ENCODE results near the gene CDKL2. TPM values are rescaled to one million over a fixed set of nuclear protein-coding genes. Genes with fewer than 3 reads are reported as not detected.

The CDKL2 gene
- total and polyA plus RNA-seq, 2 donors (not counting 1 experiment from before 2014, with no cell fraction given) = 0.40 to 2.3 TPM

DNA sequence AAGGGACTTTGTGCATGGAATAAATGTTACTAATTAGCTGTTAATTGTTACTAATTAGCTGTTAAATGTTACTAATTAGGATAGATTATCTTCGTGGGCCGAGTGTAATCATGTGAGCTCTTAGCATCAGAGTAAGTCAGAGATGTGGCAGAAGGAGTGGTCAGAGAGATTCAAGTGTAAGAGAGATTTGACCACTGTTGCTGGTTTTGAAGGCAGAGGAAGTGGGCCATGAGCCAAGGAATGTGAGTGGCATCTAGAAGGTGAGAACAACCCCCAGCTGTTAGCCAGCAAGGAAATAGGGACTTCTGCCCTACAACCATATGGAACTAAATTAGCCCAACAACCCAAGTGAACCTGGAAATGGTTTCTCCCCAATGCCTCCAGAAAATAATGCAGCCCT is 46.3 kb downstream of the CDKL2 start:
- Histone ChIP-seq H3K4me1 (ENCODE audit: control insufficient read depth, extremely low read depth, insufficient read depth, low read length) (no peaks in the 10 kb centered on the region), H2AFZ (ENCODE audit: low read length) (no peak overlapping the region), H3K36me3 (ENCODE audit: control insufficient read depth, insufficient read depth, low read length) (no peaks in the 10 kb centered on the region), H3K9ac (ENCODE audit: insufficient read depth, low read length) (no peak overlapping the region), H3K27ac (ENCODE audit: insufficient read depth, low read length) (no peak overlapping the region), H3K4me3 (replicated peaks in 1 of 4; ENCODE audit: control extremely low read depth in 1 of 4, insufficient read depth in 1 of 4, low read depth in 3 of 4, low read length in 4 of 4) (no peak overlapping the region), H3K27me3 (ENCODE audit: control insufficient read depth, insufficient read depth, low read length) (no peaks in the 10 kb centered on the region), H3K79me2 (ENCODE audit: control insufficient read depth, insufficient read depth, low read length) (no peaks in the 10 kb centered on the region), H4K20me1 (ENCODE audit: control insufficient read depth, extremely low read depth, insufficient read depth, low read length) (no peaks in the 10 kb centered on the region), H3K9me3 (ENCODE audit: control insufficient read depth, insufficient read depth, low read depth, low read length) (no peaks in the 10 kb centered on the region), H3K4me2 (ENCODE audit: extremely low read depth, insufficient read depth, low read length) (no peak overlapping the region)
- TF ChIP-seq CTCF (conservative IDR thresholded peaks at IDR 0.05 in 1 of 2, IDR thresholded peaks at IDR 0.05 in 1 of 2; ENCODE audit: low read depth in 1 of 2, low read length in 2 of 2) (no peak), EZH2 (IDR thresholded peaks at IDR 0.05; ENCODE audit: low read length, missing control alignments) (no peak)
- DNase-seq (ENCODE audit: low read depth in 2 of 2) = peak; percentile 7 to 16

DNA sequence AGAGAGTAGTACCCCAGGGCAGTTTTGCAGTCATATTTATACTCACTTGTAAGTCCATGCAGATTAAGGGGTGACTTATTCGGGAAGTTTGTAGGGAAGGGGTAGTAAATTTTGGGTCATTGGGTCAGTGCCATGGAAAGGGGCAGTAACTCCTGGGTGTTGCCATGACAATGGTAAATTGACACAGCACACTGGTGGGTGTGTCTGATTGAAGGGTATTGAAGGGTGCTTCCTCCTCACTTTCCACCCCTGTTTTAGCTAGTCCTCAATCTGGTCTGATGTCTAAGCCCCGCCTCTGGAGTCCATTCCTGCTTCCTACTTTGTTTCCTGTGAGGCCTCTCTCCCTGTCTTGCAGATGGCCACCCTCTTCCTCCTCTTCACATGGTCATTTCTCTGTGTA is 62.6 kb downstream of the CDKL2 start:
- Histone ChIP-seq H3K4me2 (ENCODE audit: extremely low read depth, insufficient read depth, low read length) (no peak overlapping the region), H2AFZ (ENCODE audit: low read length) (no peak overlapping the region), H3K9me3 (ENCODE audit: control insufficient read depth, insufficient read depth, low read depth, low read length) (no peaks in the 10 kb centered on the region), H3K4me3 (replicated peaks in 1 of 4; ENCODE audit: control extremely low read depth in 1 of 4, insufficient read depth in 1 of 4, low read depth in 3 of 4, low read length in 4 of 4) (no peak overlapping the region), H4K20me1 (ENCODE audit: control insufficient read depth, extremely low read depth, insufficient read depth, low read length) (no peaks in the 10 kb centered on the region), H3K36me3 (ENCODE audit: control insufficient read depth, insufficient read depth, low read length) (no peaks in the 10 kb centered on the region), H3K9ac (ENCODE audit: insufficient read depth, low read length) (no peak overlapping the region), H3K4me1 (ENCODE audit: control insufficient read depth, extremely low read depth, insufficient read depth, low read length) (no peaks in the 10 kb centered on the region), H3K27ac (ENCODE audit: insufficient read depth, low read length) (no peak overlapping the region), H3K79me2 (ENCODE audit: control insufficient read depth, insufficient read depth, low read length) (no peaks in the 10 kb centered on the region), H3K27me3 (ENCODE audit: control insufficient read depth, insufficient read depth, low read length) (no peaks in the 10 kb centered on the region)
- TF ChIP-seq EZH2 (IDR thresholded peaks at IDR 0.05; ENCODE audit: low read length, missing control alignments) (no peak), CTCF (conservative IDR thresholded peaks at IDR 0.05 in 1 of 2, IDR thresholded peaks at IDR 0.05 in 1 of 2; ENCODE audit: low read depth in 1 of 2, low read length in 2 of 2) (no peak)
- DNase-seq (ENCODE audit: low read depth in 2 of 2) = no peak

- no peaks in the 10 kb centered on the region for H3K79me2 ChIP-seq (ENCODE audit: control insufficient read depth, insufficient read depth, low read length)
- no peak overlapping the region for H3K4me2 ChIP-seq (ENCODE audit: extremely low read depth, insufficient read depth, low read length)
- H3K27me3 ChIP-seq (ENCODE audit: control insufficient read depth, insufficient read depth, low read length) = no peaks in the 10 kb centered on the region
- no peak for DNase-seq (ENCODE audit: low read depth in 2 of 2)
- H3K4me3 ChIP-seq (replicated peaks in 1 of 4; ENCODE audit: control extremely low read depth in 1 of 4, insufficient read depth in 1 of 4, low read depth in 3 of 4, low read length in 4 of 4) = no peak overlapping the region
- H3K4me1 ChIP-seq (ENCODE audit: control insufficient read depth, extremely low read depth, insufficient read depth, low read length) = no peaks in the 10 kb centered on the region
- no peaks in the 10 kb centered on the region for H3K9me3 ChIP-seq (ENCODE audit: control insufficient read depth, insufficient read depth, low read depth, low read length)
- H3K9ac ChIP-seq (ENCODE audit: insufficient read depth, low read length) = no peak overlapping the region
- no peaks in the 10 kb centered on the region for H3K36me3 ChIP-seq (ENCODE audit: control insufficient read depth, insufficient read depth, low read length)
- H4K20me1 ChIP-seq (ENCODE audit: control insufficient read depth, extremely low read depth, insufficient read depth, low read length) = no peaks in the 10 kb centered on the region
- H2AFZ ChIP-seq (ENCODE audit: low read length) = no peak overlapping the region
- H3K27ac ChIP-seq (ENCODE audit: insufficient read depth, low read length) = no peak overlapping the region
- TF ChIP-seq CTCF (conservative IDR thresholded peaks at IDR 0.05 in 1 of 2, IDR thresholded peaks at IDR 0.05 in 1 of 2; ENCODE audit: low read depth in 1 of 2, low read length in 2 of 2) (no peak), EZH2 (IDR thresholded peaks at IDR 0.05; ENCODE audit: low read length, missing control alignments) (no peak)
These were observed 63.4 kb downstream of the CDKL2 start for GRCh38 chr4:75566911-75567310.
